ENCODE measurements around the gene FOSL1.

FOSL1 gene

GRCh38 chr11:65917434-65918210, 17.4 kb upstream of the FOSL1 start:
- in situ Hi-C loops (cut with MboI; ENCODE audit: low sequenced_read_pairs, unreplicated experiment) = no loop called here
- TF ChIP-seq, protein P1, sequence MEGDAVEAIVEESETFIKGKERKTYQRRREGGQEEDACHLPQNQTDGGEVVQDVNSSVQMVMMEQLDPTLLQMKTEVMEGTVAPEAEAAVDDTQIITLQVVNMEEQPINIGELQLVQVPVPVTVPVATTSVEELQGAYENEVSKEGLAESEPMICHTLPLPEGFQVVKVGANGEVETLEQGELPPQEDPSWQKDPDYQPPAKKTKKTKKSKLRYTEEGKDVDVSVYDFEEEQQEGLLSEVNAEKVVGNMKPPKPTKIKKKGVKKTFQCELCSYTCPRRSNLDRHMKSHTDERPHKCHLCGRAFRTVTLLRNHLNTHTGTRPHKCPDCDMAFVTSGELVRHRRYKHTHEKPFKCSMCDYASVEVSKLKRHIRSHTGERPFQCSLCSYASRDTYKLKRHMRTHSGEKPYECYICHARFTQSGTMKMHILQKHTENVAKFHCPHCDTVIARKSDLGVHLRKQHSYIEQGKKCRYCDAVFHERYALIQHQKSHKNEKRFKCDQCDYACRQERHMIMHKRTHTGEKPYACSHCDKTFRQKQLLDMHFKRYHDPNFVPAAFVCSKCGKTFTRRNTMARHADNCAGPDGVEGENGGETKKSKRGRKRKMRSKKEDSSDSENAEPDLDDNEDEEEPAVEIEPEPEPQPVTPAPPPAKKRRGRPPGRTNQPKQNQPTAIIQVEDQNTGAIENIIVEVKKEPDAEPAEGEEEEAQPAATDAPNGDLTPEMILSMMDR (IDR thresholded peaks at IDR 0.05; ENCODE audit: borderline replicate concordance, control extremely low read depth, extremely low read depth, insufficient read depth, missing control alignments) = no peak
- no peak for DNase-seq (ENCODE audit: low spot score)

- TF ChIP-seq, protein P1 (IDR thresholded peaks at IDR 0.05; ENCODE audit: borderline replicate concordance, control extremely low read depth, extremely low read depth, insufficient read depth, missing control alignments) = no peak
- in situ Hi-C loops (cut with MboI; ENCODE audit: low sequenced_read_pairs, unreplicated experiment) = no loop called here
- no peak for DNase-seq (ENCODE audit: low spot score)
These were observed 16.9 kb upstream of the FOSL1 start for GRCh38 chr11:65917077-65917433.

GRCh38 chr11:65916391-65916790, 16.2 kb upstream of the FOSL1 start:
- TF ChIP-seq, protein P1 (IDR thresholded peaks at IDR 0.05; ENCODE audit: borderline replicate concordance, control extremely low read depth, extremely low read depth, insufficient read depth, missing control alignments) = no peak
- no peak for DNase-seq (ENCODE audit: low spot score)
- in situ Hi-C loops (cut with MboI; ENCODE audit: low sequenced_read_pairs, unreplicated experiment) = no loop called here

DNA sequence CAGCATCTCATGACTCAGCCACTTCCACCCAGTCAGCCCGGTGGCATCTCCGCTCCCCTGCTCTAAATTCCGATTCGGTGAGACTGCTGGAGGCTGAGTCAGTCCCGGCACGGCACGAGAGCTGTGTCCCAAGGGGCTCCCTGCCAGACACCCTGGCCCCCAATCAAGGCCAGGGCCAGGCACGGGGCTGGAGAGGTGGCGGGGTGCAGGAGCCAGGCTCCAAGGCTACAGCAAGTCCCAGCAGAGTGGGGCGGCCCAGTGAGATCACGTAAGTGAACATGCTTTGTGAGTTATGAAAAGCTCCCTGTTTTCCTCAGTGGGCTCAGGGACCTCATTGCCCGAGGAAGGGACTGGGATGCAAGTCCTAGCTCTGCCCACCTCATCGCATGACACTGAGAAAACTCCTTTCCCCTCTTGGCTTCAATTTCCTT, 15.6 kb upstream of the FOSL1 start:
- DNase-seq (ENCODE audit: low spot score) = no peak
- TF ChIP-seq, protein P1 (IDR thresholded peaks at IDR 0.05; ENCODE audit: borderline replicate concordance, control extremely low read depth, extremely low read depth, insufficient read depth, missing control alignments) = no peak
- in situ Hi-C loops (cut with MboI; ENCODE audit: low sequenced_read_pairs, unreplicated experiment) = no loop called here

GRCh38 chr11:65915101-65915820, 15.1 kb upstream of the FOSL1 start:
- in situ Hi-C loops (cut with MboI; ENCODE audit: low sequenced_read_pairs, unreplicated experiment) = no loop called here
- TF ChIP-seq, protein P1 (IDR thresholded peaks at IDR 0.05; ENCODE audit: borderline replicate concordance, control extremely low read depth, extremely low read depth, insufficient read depth, missing control alignments) = no peak
- DNase-seq (ENCODE audit: low spot score) = no peak

- no peak for DNase-seq (ENCODE audit: low spot score)
- in situ Hi-C loops (cut with MboI; ENCODE audit: low sequenced_read_pairs, unreplicated experiment) = no loop called here
- TF ChIP-seq, protein P1 (IDR thresholded peaks at IDR 0.05; ENCODE audit: borderline replicate concordance, control extremely low read depth, extremely low read depth, insufficient read depth, missing control alignments) = no peak
These were observed 12.7 kb upstream of the FOSL1 start for GRCh38 chr11:65912845-65913244.

All from GM13976 (cell line).